Activated naive CD4-positive, alpha-beta T cell treated with anti-CD3 and anti-CD28 coated beads for 36 hours (primary cell): ENCODE measurements around the gene GABBR2. TPM values are rescaled to one million over a fixed set of nuclear protein-coding genes. Genes with fewer than 3 reads are reported as not detected.

Source experiments
- CTCF ChIA-PET: fragments of 350-600 bp; sonication (Branson Sonifier 250); formaldehyde crosslinking; loops from one replicate; lab custom pipeline; 2021; ENCODE audit warnings: antibody characterized with exemption; lab: Charles Lee
- DNase-seq: peaks from one replicate; pipeline ENCODE4 v3.0.0-alpha.2; 2020
- H3K27ac Mint-ChIP-seq: one replicate; pipeline ENCODE4 v1.8.0; 2021; ENCODE audit warnings: mild to moderate bottlenecking, mixed read lengths
- H3K27me3 Mint-ChIP-seq: one replicate; pipeline ENCODE4 v1.8.0; 2021; ENCODE audit warnings: low read depth, mixed read lengths
- H3K36me3 Mint-ChIP-seq: one replicate; pipeline ENCODE4 v1.8.0; 2021; ENCODE audit warnings: low read depth, mixed read lengths
- H3K4me1 Mint-ChIP-seq: one replicate; pipeline ENCODE4 v1.8.0; 2021; ENCODE audit warnings: low read depth, mixed read lengths
- H3K4me3 Mint-ChIP-seq: one replicate; pipeline ENCODE4 v1.8.0; 2021; ENCODE audit warnings: mild to moderate bottlenecking, moderate library complexity, mixed read lengths
- H3K9me3 Mint-ChIP-seq: one replicate; pipeline ENCODE4 v1.8.0; 2021; ENCODE audit warnings: mixed read lengths
- intact Hi-C: fragments of 100-400 bp; cut with micrococcal nuclease; formaldehyde crosslinking; loops from one replicate; pipeline ENCODE4 v1.15.1; 2023
- total RNA-seq, 2 experiments: library from RNA; stranded (reverse); gene quantifications; one replicate each; pipeline ENCODE4 v1.2.3, GENCODE V29; 2021

The GABBR2 gene
- total RNA-seq, 2 experiments from 2014 or later = not detected

GRCh38 chr9:98635374-98635773 is 73.4 kb downstream of the GABBR2 start:
- Mint-ChIP-seq H3K27me3 (peaks cover 2% of the 10 kb centered on the region), H3K4me3 (no peak overlapping the region)

GRCh38 chr9:98634685-98635336 is 73.9 kb downstream of the GABBR2 start:
- CTCF ChIA-PET = no interaction called here
- Mint-ChIP-seq H3K27ac (no peak overlapping the region), H3K9me3 (no peaks in the 10 kb centered on the region), H3K4me1 (no peaks in the 10 kb centered on the region), H3K27me3 (no peaks in the 10 kb centered on the region), H3K4me3 (no peak overlapping the region), H3K36me3 (no peaks in the 10 kb centered on the region)
- intact Hi-C loops = no loop called here
- no peak for DNase-seq

More at GRCh38 chr9:98635374-98635773, 73.4 kb downstream of the GABBR2 start:
- Mint-ChIP-seq H3K9me3 (no peaks in the 10 kb centered on the region), H3K27ac (no peak overlapping the region), H3K4me1 (no peaks in the 10 kb centered on the region), H3K36me3 (no peaks in the 10 kb centered on the region)
- CTCF ChIA-PET = no interaction called here
- intact Hi-C loops = no loop called here
- no peak for DNase-seq

- Mint-ChIP-seq H3K27me3 (no peaks in the 10 kb centered on the region), H3K4me3 (no peak overlapping the region), H3K4me1 (no peaks in the 10 kb centered on the region), H3K9me3 (no peaks in the 10 kb centered on the region), H3K36me3 (no peaks in the 10 kb centered on the region), H3K27ac (no peak overlapping the region)
- CTCF ChIA-PET = no interaction called here
- intact Hi-C loops = no loop called here
- DNase-seq = no peak
Measured at GRCh38 chr9:98632839-98633238, 75.9 kb downstream of the GABBR2 start.

- Mint-ChIP-seq H3K27ac (no peak overlapping the region), H3K9me3 (no peaks in the 10 kb centered on the region), H3K4me1 (no peaks in the 10 kb centered on the region), H3K36me3 (no peaks in the 10 kb centered on the region), H3K27me3 (peaks cover 12% of the 10 kb centered on the region), H3K4me3 (no peak overlapping the region)
- no peak for DNase-seq
- intact Hi-C loops = no loop called here
- CTCF ChIA-PET = interaction anchor here (0.9 kb wide), 1 partner anchor 49 kb away, joined by 3 read pairs; no protein-coding TSS in a partner anchor
Measured at GRCh38 chr9:98627296-98627695, 81.4 kb downstream of the GABBR2 start.

- Mint-ChIP-seq H3K27me3 (peaks cover 12% of the 10 kb centered on the region), H3K36me3 (no peaks in the 10 kb centered on the region), H3K9me3 (no peaks in the 10 kb centered on the region), H3K4me1 (no peaks in the 10 kb centered on the region), H3K4me3 (no peak overlapping the region), H3K27ac (no peak overlapping the region)
- CTCF ChIA-PET = no interaction called here
- intact Hi-C loops = no loop called here
- no peak for DNase-seq
Measured at GRCh38 chr9:98625728-98626127, 83.0 kb downstream of the GABBR2 start.

- H3K27me3 Mint-ChIP-seq = peaks cover 14% of the 10 kb centered on the region
- DNase-seq = no peak
- no peaks in the 10 kb centered on the region for H3K4me1 Mint-ChIP-seq
- H3K27ac Mint-ChIP-seq = no peak overlapping the region
- CTCF ChIA-PET = no interaction called here
- no peaks in the 10 kb centered on the region for H3K9me3 Mint-ChIP-seq
- no peak overlapping the region for H3K4me3 Mint-ChIP-seq
- intact Hi-C loops = no loop called here
- no peaks in the 10 kb centered on the region for H3K36me3 Mint-ChIP-seq
Measured at GRCh38 chr9:98619788-98620187, 88.9 kb downstream of the GABBR2 start.

- intact Hi-C loops = no loop called here
- Mint-ChIP-seq H3K36me3 (no peaks in the 10 kb centered on the region), H3K27me3 (peaks cover 9% of the 10 kb centered on the region), H3K9me3 (no peaks in the 10 kb centered on the region), H3K4me3 (no peak overlapping the region), H3K27ac (no peak overlapping the region), H3K4me1 (no peaks in the 10 kb centered on the region)
- CTCF ChIA-PET = no interaction called here
- DNase-seq = no peak
Measured at GRCh38 chr9:98615633-98616032, 93.1 kb downstream of the GABBR2 start.

- no peak for DNase-seq
- H3K27ac Mint-ChIP-seq = no peak overlapping the region
- H3K36me3 Mint-ChIP-seq = no peaks in the 10 kb centered on the region
- intact Hi-C loops = no loop called here
- H3K27me3 Mint-ChIP-seq = peaks cover 6% of the 10 kb centered on the region
- no peaks in the 10 kb centered on the region for H3K9me3 Mint-ChIP-seq
- no peak overlapping the region for H3K4me3 Mint-ChIP-seq
- H3K4me1 Mint-ChIP-seq = no peaks in the 10 kb centered on the region
- CTCF ChIA-PET = interaction anchor here (1.2 kb wide), 1 partner anchor 160 kb away, joined by 3 read pairs; no protein-coding TSS in a partner anchor
Measured at GRCh38 chr9:98614941-98615340, 93.8 kb downstream of the GABBR2 start.

- CTCF ChIA-PET = no interaction called here
- Mint-ChIP-seq H3K4me3 (no peak overlapping the region), H3K9me3 (no peaks in the 10 kb centered on the region), H3K4me1 (no peaks in the 10 kb centered on the region), H3K27ac (no peak overlapping the region), H3K36me3 (no peaks in the 10 kb centered on the region), H3K27me3 (peaks cover 4% of the 10 kb centered on the region)
- no peak for DNase-seq
- intact Hi-C loops = no loop called here
Measured at GRCh38 chr9:98612061-98612752, 96.5 kb downstream of the GABBR2 start.

GRCh38 chr9:98611319-98611718 is 97.4 kb downstream of the GABBR2 start:
- CTCF ChIA-PET = interaction anchor here (0.7 kb wide), 1 partner anchor 364 kb away, joined by 3 read pairs; no protein-coding TSS in a partner anchor
- DNase-seq = no peak
- peaks cover 4% of the 10 kb centered on the region for H3K27me3 Mint-ChIP-seq
- H3K9me3 Mint-ChIP-seq = no peaks in the 10 kb centered on the region
- intact Hi-C loops = no loop called here
- H3K27ac Mint-ChIP-seq = no peak overlapping the region
- no peaks in the 10 kb centered on the region for H3K4me1 Mint-ChIP-seq
- H3K36me3 Mint-ChIP-seq = no peaks in the 10 kb centered on the region
- H3K4me3 Mint-ChIP-seq = no peak overlapping the region

- Mint-ChIP-seq H3K36me3 (no peaks in the 10 kb centered on the region), H3K4me3 (no peak overlapping the region), H3K27ac (no peak overlapping the region), H3K9me3 (no peaks in the 10 kb centered on the region), H3K27me3 (peaks cover 4% of the 10 kb centered on the region), H3K4me1 (no peaks in the 10 kb centered on the region)
- intact Hi-C loops = no loop called here
- CTCF ChIA-PET = interaction anchor here (0.7 kb wide), 2 partner anchors 235 to 364 kb away, joined by 3 read pairs; no protein-coding TSS in a partner anchor
- DNase-seq = no peak
Measured at GRCh38 chr9:98610711-98611110, 98.0 kb downstream of the GABBR2 start.

GRCh38 chr9:98610211-98610610 is 98.5 kb downstream of the GABBR2 start:
- H3K4me3 Mint-ChIP-seq = no peak overlapping the region
- no peaks in the 10 kb centered on the region for H3K9me3 Mint-ChIP-seq
- no peaks in the 10 kb centered on the region for H3K36me3 Mint-ChIP-seq
- no peaks in the 10 kb centered on the region for H3K4me1 Mint-ChIP-seq
- no peak overlapping the region for H3K27ac Mint-ChIP-seq
- intact Hi-C loops = no loop called here
- CTCF ChIA-PET = interaction anchor here (0.7 kb wide), 1 partner anchor 235 kb away, joined by 3 read pairs; no protein-coding TSS in a partner anchor
- peaks cover 4% of the 10 kb centered on the region for H3K27me3 Mint-ChIP-seq
- no peak for DNase-seq

GRCh38 chr9:98609646-98610045 is 99.1 kb downstream of the GABBR2 start:
- Mint-ChIP-seq H3K36me3 (no peaks in the 10 kb centered on the region), H3K4me1 (no peaks in the 10 kb centered on the region), H3K9me3 (no peaks in the 10 kb centered on the region), H3K27me3 (peaks cover 4% of the 10 kb centered on the region), H3K4me3 (no peak overlapping the region), H3K27ac (no peak overlapping the region)
- CTCF ChIA-PET = no interaction called here
- intact Hi-C loops = no loop called here
- DNase-seq = no peak
